Activated CD8-positive, alpha-beta T cell treated with anti-CD3 and anti-CD28 coated beads, Interleukin-2, amount 10 ng/mL, durations not matched to agents 7 days and 5 days (primary cell): ENCODE results near the gene ZBTB40. TPM values are rescaled to one million over a fixed set of nuclear protein-coding genes. Genes with fewer than 3 reads are reported as not detected.

Experiments used
- ATAC-seq: fragments of 150-1000 bp; cut with Tn5 transposase; one replicate; pipeline ENCODE4 v1.10.0; 2021; ENCODE audit warnings: moderate library complexity
- CTCF ChIA-PET: fragments of 350-600 bp; sonication (Branson Sonifier 250); formaldehyde crosslinking; loops from one replicate; lab custom pipeline; 2021; ENCODE audit warnings: antibody characterized with exemption; lab: Charles Lee
- POLR2A ChIA-PET: fragments of 350-600 bp; sonication (Branson Sonifier 250); formaldehyde crosslinking; loops from one replicate; lab custom pipeline; 2021; ENCODE audit warnings: antibody characterized with exemption; lab: Charles Lee
- DNase-seq: peaks from one replicate; pipeline ENCODE4 v3.0.0-alpha.2; 2020
- H3K27ac Mint-ChIP-seq: one replicate; pipeline ENCODE4 v1.8.0; 2021; ENCODE audit warnings: mild to moderate bottlenecking, mixed read lengths
- H3K27me3 Mint-ChIP-seq: one replicate; pipeline ENCODE4 v1.8.0; 2021; ENCODE audit warnings: low read depth, mixed read lengths
- H3K36me3 Mint-ChIP-seq: one replicate; pipeline ENCODE4 v1.8.0; 2021; ENCODE audit warnings: low read depth, mixed read lengths
- H3K4me1 Mint-ChIP-seq: one replicate; pipeline ENCODE4 v1.8.0; 2021; ENCODE audit warnings: low read depth, mixed read lengths
- H3K4me3 Mint-ChIP-seq: one replicate; pipeline ENCODE4 v1.8.0; 2021; ENCODE audit warnings: mild to moderate bottlenecking, mixed read lengths
- H3K9me3 Mint-ChIP-seq: one replicate; pipeline ENCODE4 v1.8.0; 2022; ENCODE audit warnings: mixed read lengths; ENCODE audit not compliant: insufficient read depth
- total RNA-seq, 2 experiments: library from RNA; stranded (reverse); gene quantifications; one replicate each; pipeline ENCODE4 v1.2.3, GENCODE V29; 2021

The ZBTB40 gene
- total RNA-seq, 2 experiments from 2014 or later, result 14.8 TPM

DNA sequence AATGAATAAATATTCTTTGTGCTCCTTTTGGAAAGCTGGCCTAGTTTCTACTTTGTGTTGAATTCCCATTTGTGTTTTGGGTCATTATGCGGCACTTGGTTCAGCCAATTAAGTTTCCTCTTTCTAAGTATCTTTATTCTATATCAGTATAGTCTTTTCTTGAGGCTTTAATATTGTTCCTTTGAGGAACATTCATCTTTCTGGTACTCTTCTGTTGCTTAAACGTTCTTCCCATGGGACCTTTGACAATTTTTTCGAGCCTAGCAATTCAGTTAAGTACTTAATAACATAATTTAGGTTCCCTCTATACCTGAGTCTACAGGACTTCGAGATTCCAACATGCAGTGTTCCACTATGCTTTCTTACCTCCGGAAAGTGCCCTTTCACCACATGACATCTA is 24.9 kb downstream of the ZBTB40 start:
- Mint-ChIP-seq H3K4me1 (no peaks in the 10 kb centered on the region), H3K36me3 (peaks cover 2% of the 10 kb centered on the region), H3K9me3 (no peaks in the 10 kb centered on the region), H3K27me3 (no peaks in the 10 kb centered on the region), H3K27ac (no peak overlapping the region), H3K4me3 (no peak overlapping the region)
- ChIA-PET POLR2A (no interaction called here), CTCF (no interaction called here)
- DNase-seq (no peak), ATAC-seq (no peak)

DNA sequence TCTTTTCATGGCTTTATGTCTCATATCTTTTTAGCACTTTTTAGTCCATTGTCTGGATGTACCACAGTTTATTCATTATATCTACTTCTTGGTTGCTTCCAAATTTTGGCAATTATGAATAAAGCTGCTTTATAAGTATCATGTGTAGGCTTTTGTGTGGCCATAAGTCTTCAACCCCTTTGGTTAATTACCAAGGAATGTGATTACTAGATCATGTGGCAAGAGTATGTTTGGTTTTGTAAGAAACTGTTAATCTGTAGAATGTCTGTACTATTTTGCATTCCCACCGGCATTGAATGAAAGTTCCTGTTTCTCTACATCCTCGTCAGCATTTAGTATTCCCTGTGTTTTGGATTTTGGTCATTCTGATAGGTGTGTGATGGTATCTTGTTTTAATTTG is 31.5 kb downstream of the ZBTB40 start:
- Mint-ChIP-seq H3K4me3 (no peak overlapping the region), H3K36me3 (peaks cover 19% of the 10 kb centered on the region), H3K4me1 (peaks cover 11% of the 10 kb centered on the region), H3K9me3 (peaks cover 27% of the 10 kb centered on the region), H3K27me3 (no peaks in the 10 kb centered on the region), H3K27ac (no peak overlapping the region)
- POLR2A ChIA-PET, result no interaction called here
- CTCF ChIA-PET, result no interaction called here
- DNase-seq, result no peak
- no peak for ATAC-seq

DNA sequence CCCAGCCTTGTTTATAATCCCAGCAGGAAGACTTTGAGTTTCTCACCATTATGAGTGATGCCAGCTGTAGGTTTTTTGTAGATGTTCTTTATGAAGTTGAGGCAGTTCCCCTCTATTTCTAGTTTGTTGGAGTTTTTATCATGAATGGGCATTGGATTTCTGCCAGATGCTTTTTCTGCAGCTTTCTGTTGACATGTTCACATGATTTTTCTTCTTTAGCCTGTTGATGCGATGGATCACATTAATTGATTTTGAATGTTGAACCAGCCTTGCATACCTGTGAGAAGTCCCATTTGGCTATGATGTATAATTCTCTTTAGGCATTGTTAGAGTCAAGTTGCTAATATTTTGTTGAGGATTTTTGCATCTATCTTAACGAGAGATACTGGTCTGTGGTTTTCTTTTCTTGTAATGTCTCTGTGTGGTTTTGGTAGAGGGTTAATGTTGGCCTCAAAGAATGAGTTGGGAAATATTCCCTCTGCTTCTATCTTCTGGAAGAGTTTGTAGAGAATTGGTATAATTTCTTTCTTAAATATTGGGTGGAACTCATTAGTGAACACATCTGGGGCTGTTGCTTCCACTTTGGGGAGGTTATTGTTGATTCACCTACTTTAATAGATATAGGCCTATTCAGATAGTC is 33.2 kb downstream of the ZBTB40 start:
- H3K27ac Mint-ChIP-seq, result no peak overlapping the region
- POLR2A ChIA-PET, result no interaction called here
- peaks cover 27% of the 10 kb centered on the region for H3K9me3 Mint-ChIP-seq
- no peak for DNase-seq
- H3K27me3 Mint-ChIP-seq, result no peaks in the 10 kb centered on the region
- ATAC-seq, result no peak
- peaks cover 11% of the 10 kb centered on the region for H3K4me1 Mint-ChIP-seq
- no peak overlapping the region for H3K4me3 Mint-ChIP-seq
- CTCF ChIA-PET, result no interaction called here
- H3K36me3 Mint-ChIP-seq, result peaks cover 19% of the 10 kb centered on the region

DNA sequence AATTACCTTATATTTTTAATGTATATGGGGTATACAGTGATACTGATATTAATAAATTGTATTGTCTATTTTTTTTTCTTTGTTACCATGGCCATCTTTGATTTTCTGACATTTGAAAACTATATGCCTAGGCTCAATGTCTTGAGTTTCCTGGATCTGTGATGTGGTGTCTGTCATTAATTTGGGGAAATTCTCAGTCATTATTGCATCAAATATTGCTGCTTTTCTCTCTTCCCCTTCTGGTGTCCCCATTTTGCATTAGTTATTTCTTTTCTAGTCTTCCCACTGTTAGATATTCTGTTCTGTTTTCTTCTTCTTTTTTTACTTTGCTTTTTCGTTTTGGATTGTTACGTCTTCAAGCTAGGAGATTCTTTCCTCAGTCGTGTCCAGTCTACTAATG is 33.8 kb downstream of the ZBTB40 start:
- ATAC-seq (no peak), DNase-seq (no peak)
- Mint-ChIP-seq H3K27ac (no peak overlapping the region), H3K9me3 (peaks cover 27% of the 10 kb centered on the region), H3K4me1 (peaks cover 11% of the 10 kb centered on the region), H3K36me3 (peaks cover 19% of the 10 kb centered on the region), H3K4me3 (no peak overlapping the region), H3K27me3 (no peaks in the 10 kb centered on the region)
- CTCF ChIA-PET, result no interaction called here
- POLR2A ChIA-PET, result no interaction called here

DNA sequence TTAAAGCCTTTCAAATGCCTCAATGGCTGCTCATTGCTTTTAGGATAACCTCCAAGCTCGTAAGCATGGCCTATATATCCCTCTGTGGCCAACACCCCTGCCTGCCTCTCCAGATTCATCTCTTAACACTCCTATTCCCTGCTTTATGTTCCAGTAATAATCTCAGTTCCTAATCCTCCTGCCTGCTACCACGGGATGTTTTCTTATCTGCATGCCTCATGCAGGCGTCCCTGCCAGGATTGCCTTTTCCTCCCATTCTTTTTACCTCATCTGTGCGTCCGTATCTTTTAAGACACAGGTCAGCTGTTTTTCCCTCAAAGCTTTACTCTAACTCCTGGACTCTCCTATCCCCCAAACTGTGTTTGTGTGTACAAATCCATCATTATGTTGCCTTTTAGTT is 36.1 kb downstream of the ZBTB40 start:
- H3K36me3 Mint-ChIP-seq, result peaks cover 22% of the 10 kb centered on the region
- no peak overlapping the region for H3K4me3 Mint-ChIP-seq

DNA sequence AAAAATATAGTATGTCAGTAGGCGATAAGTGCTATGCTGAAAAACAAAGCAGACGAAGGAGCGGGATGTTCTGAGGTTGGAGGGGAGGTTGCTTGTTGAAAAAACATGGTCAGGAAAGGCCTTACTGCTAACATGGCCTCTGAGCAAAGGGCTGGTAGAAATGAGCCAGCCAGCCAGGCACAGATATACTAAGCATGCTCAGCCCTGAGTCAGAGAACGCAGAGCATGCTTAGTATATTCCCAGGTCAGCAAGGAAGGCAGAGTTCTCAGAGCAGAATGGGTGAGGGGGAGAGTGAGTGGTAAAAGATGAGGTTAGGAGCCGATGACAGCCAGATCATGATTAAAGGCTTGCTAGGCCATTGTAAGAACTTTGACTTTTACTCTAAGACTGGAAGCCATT is 36.7 kb downstream of the ZBTB40 start:
- ChIA-PET POLR2A (interaction anchor here (0.6 kb wide), 1 partner anchor 23 kb away, joined by 4 read pairs; no protein-coding TSS in a partner anchor), CTCF (no interaction called here)
- DNase-seq (no peak), ATAC-seq (no peak)
- Mint-ChIP-seq H3K4me1 (peaks cover 11% of the 10 kb centered on the region), H3K27me3 (no peaks in the 10 kb centered on the region), H3K27ac (no peak overlapping the region), H3K4me3 (no peak overlapping the region), H3K9me3 (peaks cover 23% of the 10 kb centered on the region), H3K36me3 (peaks cover 20% of the 10 kb centered on the region)

More for the DNA sequence above, 36.1 kb downstream of the ZBTB40 start:
- ATAC-seq, result no peak
- peaks cover 27% of the 10 kb centered on the region for H3K9me3 Mint-ChIP-seq
- H3K27ac Mint-ChIP-seq, result no peak overlapping the region
- H3K27me3 Mint-ChIP-seq, result no peaks in the 10 kb centered on the region
- POLR2A ChIA-PET, result interaction anchor here (0.6 kb wide), 1 partner anchor 23 kb away, joined by 4 read pairs; no protein-coding TSS in a partner anchor
- H3K4me1 Mint-ChIP-seq, result peaks cover 11% of the 10 kb centered on the region
- no peak for DNase-seq
- CTCF ChIA-PET, result no interaction called here

DNA sequence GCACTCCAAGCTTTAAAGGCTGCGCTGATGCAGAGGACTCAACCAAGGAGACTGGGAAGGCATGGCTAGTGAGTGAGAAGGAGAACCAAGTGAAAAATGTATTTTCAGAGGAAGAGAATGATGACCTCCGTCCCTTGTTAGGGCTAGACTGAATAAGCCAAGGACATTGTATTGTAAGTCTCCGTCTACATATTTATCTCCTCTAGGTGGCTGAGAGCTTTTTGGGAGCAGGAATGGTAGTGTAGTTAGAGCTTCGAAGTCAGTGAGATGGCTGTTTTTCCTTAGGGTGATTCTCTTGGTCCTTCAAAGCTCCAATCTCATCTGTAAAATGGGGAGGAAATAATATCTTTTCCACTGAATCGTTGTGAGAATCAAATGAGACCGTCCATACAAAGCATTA is 37.6 kb downstream of the ZBTB40 start:
- no peak for DNase-seq
- peaks cover 11% of the 10 kb centered on the region for H3K4me1 Mint-ChIP-seq
- no peak overlapping the region for H3K4me3 Mint-ChIP-seq
- POLR2A ChIA-PET, result interaction anchor here (0.7 kb wide), 1 partner anchor 37 kb away, joined by 3 read pairs; no protein-coding TSS in a partner anchor
- peaks cover 23% of the 10 kb centered on the region for H3K36me3 Mint-ChIP-seq
- no peak overlapping the region for H3K27ac Mint-ChIP-seq
- H3K27me3 Mint-ChIP-seq, result no peaks in the 10 kb centered on the region
- peaks cover 13% of the 10 kb centered on the region for H3K9me3 Mint-ChIP-seq
- CTCF ChIA-PET, result interaction anchor here (1.5 kb wide), 1 partner anchor 10 kb away, joined by 4 read pairs; no protein-coding TSS in a partner anchor
- no peak for ATAC-seq

DNA sequence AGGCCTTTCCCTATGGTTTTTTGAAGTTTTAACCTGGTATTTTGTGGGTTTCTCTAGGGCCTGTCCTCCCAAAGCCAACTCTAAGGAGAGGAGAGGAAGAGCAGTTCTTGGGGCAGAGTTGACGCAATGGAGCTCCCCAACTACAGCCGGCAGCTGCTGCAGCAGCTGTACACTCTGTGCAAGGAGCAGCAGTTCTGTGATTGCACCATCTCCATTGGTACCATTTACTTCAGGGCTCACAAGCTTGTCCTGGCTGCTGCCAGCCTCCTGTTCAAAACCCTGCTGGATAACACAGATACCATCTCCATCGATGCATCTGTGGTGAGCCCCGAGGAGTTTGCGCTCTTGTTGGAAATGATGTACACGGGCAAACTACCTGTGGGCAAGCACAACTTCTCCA is 38.2 kb downstream of the ZBTB40 start:
- peaks cover 18% of the 10 kb centered on the region for H3K36me3 Mint-ChIP-seq
- H3K27me3 Mint-ChIP-seq, result no peaks in the 10 kb centered on the region
- ChIA-PET CTCF (interaction anchor here (1.5 kb wide), 1 partner anchor 9 kb away, joined by 4 read pairs; no protein-coding TSS in a partner anchor), POLR2A (interaction anchor here (0.7 kb wide), 1 partner anchor 37 kb away, joined by 3 read pairs; no protein-coding TSS in a partner anchor)
- peaks cover 8% of the 10 kb centered on the region for H3K9me3 Mint-ChIP-seq
- peaks cover 6% of the 10 kb centered on the region for H3K4me1 Mint-ChIP-seq
- H3K27ac Mint-ChIP-seq, result no peak overlapping the region
- no peak for DNase-seq
- H3K4me3 Mint-ChIP-seq, result no peak overlapping the region
- no peak for ATAC-seq

DNA sequence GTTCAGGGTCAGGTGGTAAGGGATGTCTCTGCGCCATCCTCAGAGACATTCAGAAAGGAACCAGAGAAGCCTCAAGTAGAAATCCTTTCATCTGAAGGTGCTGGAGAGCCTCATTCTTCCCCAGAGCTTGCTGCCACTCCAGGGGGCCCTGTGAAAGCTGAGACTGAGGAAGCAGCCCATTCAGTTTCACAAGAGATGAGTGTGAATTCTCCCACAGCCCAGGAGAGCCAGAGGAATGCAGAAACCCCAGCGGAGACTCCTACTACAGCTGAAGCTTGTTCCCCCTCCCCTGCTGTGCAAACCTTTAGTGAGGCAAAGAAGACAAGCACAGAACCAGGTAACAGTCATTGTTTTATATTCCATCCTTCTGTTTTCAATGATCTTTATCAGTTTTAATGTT is 38.7 kb downstream of the ZBTB40 start:
- DNase-seq (no peak), ATAC-seq (no peak)
- CTCF ChIA-PET, result interaction anchor here (1.5 kb wide), 1 partner anchor 9 kb away, joined by 4 read pairs; no protein-coding TSS in a partner anchor
- Mint-ChIP-seq H3K27ac (no peak overlapping the region), H3K36me3 (peaks cover 15% of the 10 kb centered on the region), H3K4me3 (no peak overlapping the region), H3K9me3 (peaks cover 4% of the 10 kb centered on the region), H3K27me3 (no peaks in the 10 kb centered on the region), H3K4me1 (peaks cover 2% of the 10 kb centered on the region)
- POLR2A ChIA-PET, result no interaction called here

DNA sequence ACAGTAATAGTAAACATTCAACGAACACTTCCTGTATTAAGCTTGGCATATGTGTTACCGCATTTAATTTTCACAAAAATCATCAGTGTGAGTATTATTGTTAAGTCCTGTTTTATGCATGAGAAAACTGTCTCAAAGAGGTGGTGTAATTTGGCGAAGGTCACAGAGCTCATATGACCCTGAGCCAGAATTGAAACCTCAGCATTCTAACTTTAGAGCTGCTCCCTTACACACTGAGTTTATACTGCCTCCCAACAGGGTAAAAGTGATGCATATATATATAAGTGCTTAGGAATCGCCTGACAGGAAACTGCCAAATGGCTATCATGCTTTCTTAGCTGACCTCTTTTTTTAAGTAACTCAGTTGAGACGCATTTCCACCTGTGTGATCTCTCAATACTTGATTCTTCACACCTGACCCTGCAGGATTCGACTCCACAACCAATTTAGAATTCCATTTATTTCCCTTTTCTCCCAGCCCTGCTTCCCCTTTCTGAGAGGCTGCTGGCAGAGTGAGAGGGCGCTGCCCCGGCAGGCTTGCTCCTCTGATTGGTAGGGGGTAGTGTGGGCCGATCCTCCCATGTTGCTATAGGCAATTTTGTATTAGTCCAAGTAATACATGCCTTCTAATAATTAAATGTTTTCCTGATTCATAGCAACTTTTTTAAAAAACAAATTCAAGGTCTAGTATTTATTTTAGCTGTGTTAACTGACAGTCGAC is 40.5 kb downstream of the ZBTB40 start:
- DNase-seq (no peak), ATAC-seq (no peak)
- H3K27me3 Mint-ChIP-seq, result no peaks in the 10 kb centered on the region
- no peaks in the 10 kb centered on the region for H3K4me1 Mint-ChIP-seq
- CTCF ChIA-PET, result no interaction called here
- H3K4me3 Mint-ChIP-seq, result no peak overlapping the region
- no peaks in the 10 kb centered on the region for H3K9me3 Mint-ChIP-seq
- POLR2A ChIA-PET, result no interaction called here
- peaks cover 13% of the 10 kb centered on the region for H3K36me3 Mint-ChIP-seq
- H3K27ac Mint-ChIP-seq, result no peak overlapping the region

DNA sequence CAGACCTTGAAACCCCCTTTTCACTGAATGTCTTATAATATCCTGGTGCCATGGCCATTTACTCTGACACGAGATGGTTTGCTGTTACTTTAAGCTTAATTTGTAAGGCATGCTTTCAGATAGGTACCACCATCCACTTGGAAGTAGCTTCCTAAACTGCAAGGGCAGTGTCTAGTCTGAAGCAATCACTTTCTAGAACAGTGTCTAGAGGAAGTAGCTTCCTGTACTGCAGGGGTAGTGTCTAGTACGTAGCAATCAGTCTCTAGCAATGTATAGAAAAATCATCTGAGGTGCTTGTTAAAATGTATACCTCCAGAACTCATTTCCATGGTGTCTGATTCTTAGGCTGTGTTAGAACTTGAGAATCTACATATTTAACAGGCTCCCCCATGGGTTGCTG is 42.5 kb downstream of the ZBTB40 start:
- POLR2A ChIA-PET, result no interaction called here

More for the DNA sequence above, 42.5 kb downstream of the ZBTB40 start:
- Mint-ChIP-seq H3K4me3 (no peak overlapping the region), H3K4me1 (no peaks in the 10 kb centered on the region), H3K9me3 (no peaks in the 10 kb centered on the region), H3K27me3 (no peaks in the 10 kb centered on the region), H3K36me3 (peaks cover 13% of the 10 kb centered on the region), H3K27ac (no peak overlapping the region)
- no peak for DNase-seq
- CTCF ChIA-PET, result interaction anchor here (0.6 kb wide), 1 partner anchor 145 kb away, joined by 3 read pairs; no protein-coding TSS in a partner anchor
- ATAC-seq, result no peak
